Dedifferentiated amniotic fluid mesenchymal stem cell (primary cell): ENCODE data around the gene KCNH3.
"Not testable (repeated sequence)": the region's sequence is repeated elsewhere in the genome, so short reads cannot be mapped to it uniquely, and the experiment has no call there.

Experiments used
- DNase-seq: peaks from one replicate; pipeline ENCODE4 v3.0.0-alpha.2; 2016; ENCODE audit errors: extremely low spot score

Gene KCNH3

GRCh38 chr12:49525942-49526341, 12.9 kb upstream of the KCNH3 start:
- DNase-seq, result no peak

- no peak for DNase-seq
These were observed 11.3 kb upstream of the KCNH3 start for GRCh38 chr12:49527361-49528130.

- no peak for DNase-seq
These were observed 9.4 kb upstream of the KCNH3 start for GRCh38 chr12:49529414-49529813.

GRCh38 chr12:49531745-49532144, 7.1 kb upstream of the KCNH3 start:
- no peak for DNase-seq

- DNase-seq, result no peak
These were observed 5.5 kb upstream of the KCNH3 start for GRCh38 chr12:49533331-49533730.

- DNase-seq, result not testable (repeated sequence)
These were observed 4.7 kb upstream of the KCNH3 start for GRCh38 chr12:49534122-49534521.

- DNase-seq, result no peak
These were observed 4.0 kb upstream of the KCNH3 start for GRCh38 chr12:49534731-49535278.

GRCh38 chr12:49535921-49536525, 2.8 kb upstream of the KCNH3 start:
- DNase-seq, result no peak

- no peak for DNase-seq
These were observed 2.2 kb upstream of the KCNH3 start for GRCh38 chr12:49536526-49537071.

GRCh38 chr12:49537231-49537751, 1.5 kb upstream of the KCNH3 start:
- DNase-seq, result no peak

GRCh38 chr12:49537752-49538509, 899 bp upstream of the KCNH3 start:
- no peak for DNase-seq

- DNase-seq, result no peak
These were observed 787 bp downstream of the KCNH3 start for GRCh38 chr12:49539406-49540228.

- no peak for DNase-seq
These were observed 1.7 kb downstream of the KCNH3 start for GRCh38 chr12:49540229-49541139.

GRCh38 chr12:49541140-49541861, 2.5 kb downstream of the KCNH3 start:
- no peak for DNase-seq

GRCh38 chr12:49541911-49542505, 3.2 kb downstream of the KCNH3 start:
- no peak for DNase-seq

- no peak for DNase-seq
These were observed 3.8 kb downstream of the KCNH3 start for GRCh38 chr12:49542592-49543160.

- no peak for DNase-seq
These were observed 4.5 kb downstream of the KCNH3 start for GRCh38 chr12:49543221-49543913.
